HG02981 (cell line): ENCODE results near the gene KCNC1.

Source experiments
- ATAC-seq: cut with Tn5 transposase; IDR thresholded peaks from one replicate; pipeline ENCODE4 v1.9.1; 2021; ENCODE audit warnings: mild to moderate bottlenecking, moderate library complexity; ENCODE audit not compliant: unreplicated experiment

KCNC1 gene

DNA sequence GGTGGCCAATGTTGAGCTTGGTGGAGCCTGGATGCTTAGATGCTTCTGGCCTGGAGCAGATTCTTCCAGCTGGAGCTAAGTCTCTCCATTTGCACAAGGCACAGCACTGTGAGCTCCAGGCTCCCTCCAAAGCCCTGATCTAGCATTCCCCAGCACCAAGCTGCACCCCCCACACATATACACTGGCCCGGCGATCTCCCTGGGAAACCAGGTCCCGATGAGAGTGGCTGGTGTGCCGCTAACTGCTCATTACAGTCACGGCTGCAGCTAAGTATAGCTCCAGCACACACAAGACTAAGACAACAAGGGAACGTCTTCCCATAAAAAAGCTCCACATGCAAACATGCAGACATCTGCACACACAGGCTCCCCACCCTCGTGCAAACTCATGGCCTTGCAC lies 17.6 kb downstream of the KCNC1 start:
- no peak for ATAC-seq

DNA sequence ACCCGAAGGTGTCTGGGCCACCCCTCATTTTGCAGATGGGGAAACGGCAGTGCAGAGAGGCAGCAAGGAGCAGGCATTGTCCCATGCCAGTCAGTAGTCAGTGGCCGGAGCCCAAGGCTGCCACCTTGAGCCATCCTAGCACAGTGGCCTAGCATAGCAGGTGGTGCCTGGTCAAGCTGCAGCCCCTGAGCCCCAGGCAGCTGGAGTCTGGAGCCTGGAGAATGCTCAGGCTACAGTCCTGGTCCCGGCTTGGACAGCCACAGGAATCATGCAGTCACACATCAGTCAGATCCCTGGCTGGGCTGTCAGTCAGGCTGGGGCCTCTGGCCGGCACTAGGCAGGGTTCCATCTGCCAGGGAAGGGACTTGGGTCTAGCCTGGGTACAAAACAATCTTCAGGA lies 18.6 kb downstream of the KCNC1 start:
- no peak for ATAC-seq

- ATAC-seq = no peak
Observed at GRCh38 chr11:17753641-17754040, 19.1 kb downstream of the KCNC1 start.

DNA sequence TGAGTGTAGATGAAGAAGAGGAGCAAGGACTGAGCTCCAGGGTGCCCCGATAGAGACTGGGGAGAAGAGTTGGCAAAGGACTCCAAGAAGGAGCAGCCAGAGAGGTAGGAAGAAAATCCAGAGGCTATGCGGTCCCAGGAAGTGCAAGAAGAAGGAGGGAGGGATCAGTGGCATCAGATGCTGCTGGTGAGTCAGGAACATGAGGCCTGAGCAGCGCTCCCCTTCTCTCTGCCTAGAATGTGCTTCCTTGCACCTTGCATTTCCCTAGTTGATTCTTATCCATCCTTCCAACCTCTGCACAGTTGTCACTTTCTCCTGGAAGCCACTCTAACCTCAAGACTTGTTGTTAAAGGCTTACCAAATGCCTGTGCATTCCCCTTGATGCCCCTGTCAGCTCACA lies 21.3 kb downstream of the KCNC1 start:
- no peak for ATAC-seq

DNA sequence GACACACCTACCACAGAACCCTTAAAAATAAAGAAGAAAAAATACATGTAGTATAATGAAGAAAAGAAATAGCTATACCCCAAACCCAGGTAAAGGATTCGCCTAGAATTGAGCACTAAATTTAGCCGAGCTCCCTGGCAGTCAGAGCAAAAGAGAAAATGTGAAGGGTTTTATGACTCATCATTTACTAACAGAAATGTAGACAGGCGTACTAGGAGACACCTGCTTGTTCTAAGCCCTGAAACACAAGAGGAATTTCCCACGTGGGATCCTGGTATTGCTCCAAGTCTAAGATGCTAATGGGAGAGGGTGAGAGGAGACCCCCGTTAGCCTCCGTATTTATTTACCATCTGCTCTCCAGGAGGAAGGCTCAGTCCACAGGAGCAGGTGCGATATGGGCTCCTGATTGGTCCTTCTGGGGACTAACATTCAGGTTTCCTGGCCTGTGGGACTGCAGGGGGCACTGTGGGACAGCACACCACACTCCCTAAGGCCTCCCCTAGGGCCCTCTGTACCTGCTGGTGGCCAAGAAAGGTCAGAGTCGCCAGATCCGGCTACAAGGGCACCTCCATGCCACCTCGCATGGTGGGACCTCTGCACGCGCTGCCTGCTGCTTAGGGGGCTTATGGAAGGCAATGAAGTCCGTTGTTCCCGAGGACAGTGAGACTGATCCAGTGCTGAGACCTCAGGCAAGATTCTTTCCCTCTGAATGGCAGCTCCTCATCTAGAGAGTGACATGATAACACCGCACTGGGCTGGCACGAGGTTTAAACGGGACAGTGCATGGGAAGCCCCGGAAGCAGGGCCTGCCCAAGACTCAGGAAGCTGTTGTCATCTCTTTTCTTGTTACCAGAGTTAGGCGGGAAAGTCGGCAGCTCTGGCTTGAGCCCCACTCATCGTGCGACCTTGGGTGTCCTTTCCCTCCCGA lies 25.8 kb downstream of the KCNC1 start:
- peak; percentile 70 for ATAC-seq

GRCh38 chr11:17762309-17762974 lies 27.9 kb downstream of the KCNC1 start:
- ATAC-seq = peak; percentile 53

- ATAC-seq = no peak
Observed at GRCh38 chr11:17763244-17763643, 28.7 kb downstream of the KCNC1 start.

DNA sequence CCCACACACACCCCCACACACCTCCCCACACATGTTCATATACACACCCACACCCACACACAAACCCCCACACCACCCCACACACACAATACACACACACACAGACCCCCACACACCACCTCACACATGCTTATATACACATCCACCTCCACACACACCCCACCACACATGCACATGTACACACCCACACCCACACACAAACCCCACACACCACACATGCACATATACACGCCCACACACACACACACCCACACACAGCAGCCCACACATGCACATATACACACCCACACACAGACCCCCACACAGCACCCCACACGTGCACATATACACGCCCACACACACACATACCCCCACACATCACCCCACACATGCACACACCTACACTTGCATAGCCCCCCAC lies 29.1 kb downstream of the KCNC1 start:
- ATAC-seq = no peak

DNA sequence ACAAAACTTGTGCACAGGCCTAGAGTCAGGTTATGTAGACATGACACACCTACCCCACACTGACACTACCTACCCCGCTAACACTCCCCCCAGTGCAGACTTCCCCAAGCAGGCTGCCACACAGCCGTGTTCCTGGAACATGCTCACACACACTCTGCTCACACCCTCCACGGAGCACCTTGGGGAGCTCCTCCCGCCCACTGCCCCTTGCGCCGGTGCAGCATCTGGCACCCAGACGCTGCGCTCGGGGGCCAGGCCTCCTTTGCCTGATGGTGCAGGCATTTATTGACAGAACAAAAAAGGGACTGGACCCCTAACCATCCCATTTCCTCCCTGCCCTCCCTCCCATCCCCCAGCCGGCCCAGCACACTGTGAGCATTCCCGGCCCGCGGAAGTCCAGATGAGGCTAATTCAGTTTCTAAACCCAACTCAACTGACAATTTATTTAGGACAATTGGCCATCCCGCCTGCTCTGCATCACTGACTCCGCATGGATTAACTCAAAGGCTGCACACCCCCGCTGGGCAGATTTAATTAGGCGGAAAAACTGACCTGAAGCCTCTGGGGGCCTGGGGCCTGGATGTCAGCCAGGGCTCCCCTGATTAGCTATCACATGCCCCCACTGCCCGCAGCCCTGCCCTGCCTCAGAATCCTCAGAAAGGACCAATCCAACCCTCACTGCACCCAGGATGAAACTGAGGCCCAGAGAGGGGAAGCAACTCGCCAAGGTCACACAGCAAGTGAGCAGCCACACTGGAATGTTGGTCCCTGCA lies 30.1 kb downstream of the KCNC1 start:
- no peak for ATAC-seq

DNA sequence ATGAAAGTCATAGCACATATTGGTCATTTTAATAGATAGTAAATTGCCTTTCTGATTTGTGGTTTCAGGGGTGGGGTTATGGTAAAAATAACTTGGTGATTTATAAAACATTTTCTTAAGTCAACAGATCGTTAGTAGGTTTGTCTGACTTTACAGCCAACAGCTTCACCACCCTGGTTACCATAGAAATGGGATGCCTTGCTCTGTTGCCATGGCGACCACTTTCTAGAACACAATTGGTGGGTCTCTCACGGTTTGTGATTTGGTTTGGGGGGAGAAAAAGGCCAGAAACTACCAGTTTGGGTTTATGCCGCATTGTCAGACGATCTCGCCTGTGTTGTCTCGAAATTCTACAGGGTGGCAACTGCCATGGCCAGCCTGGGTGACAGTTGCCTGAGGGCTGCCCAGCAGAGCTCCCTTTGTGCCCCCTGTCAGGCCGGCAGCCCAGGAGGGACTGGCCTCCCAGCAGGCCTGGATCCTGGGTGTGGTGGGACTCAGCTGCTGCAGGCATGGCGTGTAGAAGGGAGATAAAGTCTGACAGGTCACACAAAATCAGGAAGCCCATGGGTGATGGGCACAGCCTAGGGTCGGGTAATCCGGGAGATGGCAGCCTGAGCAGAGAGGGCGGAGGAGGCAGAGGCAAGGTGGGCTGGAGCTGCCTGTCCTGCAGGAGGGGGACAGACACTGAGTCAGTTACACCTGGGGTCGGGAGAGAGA lies 30.9 kb downstream of the KCNC1 start:
- no peak for ATAC-seq

- ATAC-seq = no peak
Observed at GRCh38 chr11:17766073-17766359, 31.4 kb downstream of the KCNC1 start.

- no peak for ATAC-seq
Observed at GRCh38 chr11:17766590-17766989, 32.0 kb downstream of the KCNC1 start.

DNA sequence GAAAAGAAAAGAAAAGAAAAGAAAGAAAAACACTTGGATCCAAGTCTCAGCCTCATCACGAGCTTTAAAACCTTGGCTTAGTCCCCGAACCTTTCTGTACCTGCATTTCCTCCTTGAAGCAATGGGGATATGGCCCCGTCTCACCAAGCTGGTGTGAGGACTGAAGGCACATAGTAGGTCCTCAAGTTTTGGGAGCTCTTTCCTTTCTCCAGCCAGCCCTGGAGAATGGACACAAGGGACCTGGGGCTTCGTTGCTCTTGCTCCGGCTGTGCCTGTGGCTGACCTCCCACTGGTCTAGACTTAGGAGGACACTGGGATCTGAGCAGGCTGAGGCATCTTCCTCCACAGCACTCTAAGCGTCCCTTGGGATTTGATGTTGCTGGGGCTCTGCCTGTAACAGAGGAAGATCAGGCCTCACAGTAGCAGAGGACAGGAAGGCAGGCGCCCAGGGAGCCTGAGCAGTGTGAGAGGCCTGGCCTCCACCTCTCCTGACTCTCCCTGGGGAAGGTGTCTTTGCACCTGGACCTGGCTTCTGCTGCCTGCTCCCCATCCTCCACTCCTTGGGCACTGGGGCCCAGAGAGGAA lies 32.8 kb downstream of the KCNC1 start:
- ATAC-seq = no peak

DNA sequence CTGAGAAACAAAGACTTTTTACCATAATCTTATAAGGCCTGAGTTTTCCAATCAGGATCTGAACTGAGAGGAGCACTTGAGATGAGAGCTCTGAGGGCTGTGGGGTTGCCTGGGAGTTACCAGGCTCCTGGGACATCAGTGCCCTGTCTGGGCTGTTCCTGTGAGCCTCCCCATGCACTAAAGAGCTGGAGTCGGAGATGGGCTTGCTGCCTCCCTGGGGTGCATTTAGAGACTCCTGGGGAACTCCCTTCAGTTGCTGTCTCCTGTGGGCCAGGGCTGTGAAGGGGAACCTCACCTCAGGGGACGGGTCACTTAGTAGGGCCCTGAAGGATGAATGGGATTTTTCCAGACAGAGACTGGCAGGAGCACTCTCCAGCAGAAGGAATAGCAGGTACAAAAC lies 33.3 kb downstream of the KCNC1 start:
- no peak for ATAC-seq

- ATAC-seq = no peak
Observed at GRCh38 chr11:17768547-17768946, 34.0 kb downstream of the KCNC1 start.

GRCh38 chr11:17769218-17769617 lies 34.6 kb downstream of the KCNC1 start:
- no peak for ATAC-seq

DNA sequence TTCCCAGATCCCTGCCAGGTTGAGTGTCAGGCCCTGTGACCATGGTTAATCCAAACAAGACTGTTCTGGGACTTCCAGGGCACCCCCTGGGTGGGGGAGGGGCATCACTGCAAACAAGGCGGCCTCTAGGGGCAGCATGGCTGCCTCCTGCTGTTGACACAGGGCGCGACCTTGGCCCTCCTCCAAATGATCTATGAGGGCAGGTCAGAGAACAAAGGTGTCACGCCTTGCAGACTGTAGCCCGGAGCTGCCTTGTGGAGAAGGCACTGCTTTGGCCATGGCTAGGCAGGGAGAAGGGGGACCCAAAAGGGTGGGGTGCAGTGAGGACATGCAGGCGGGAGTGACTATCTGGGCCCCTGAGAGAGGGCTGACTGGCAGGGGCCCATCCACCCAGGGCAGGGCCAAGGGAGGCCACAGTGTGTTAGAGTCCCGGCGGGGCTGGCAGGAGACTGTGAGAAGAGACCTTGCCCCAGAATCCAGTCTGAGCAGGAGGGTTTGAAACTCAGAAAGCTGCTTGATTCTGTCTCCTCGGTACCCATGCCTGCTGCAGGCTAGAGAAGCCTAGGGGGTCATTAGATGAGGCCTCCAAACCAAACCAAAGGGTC lies 35.6 kb downstream of the KCNC1 start:
- no peak for ATAC-seq

- no peak for ATAC-seq
Observed at GRCh38 chr11:17770917-17771316, 36.3 kb downstream of the KCNC1 start.

DNA sequence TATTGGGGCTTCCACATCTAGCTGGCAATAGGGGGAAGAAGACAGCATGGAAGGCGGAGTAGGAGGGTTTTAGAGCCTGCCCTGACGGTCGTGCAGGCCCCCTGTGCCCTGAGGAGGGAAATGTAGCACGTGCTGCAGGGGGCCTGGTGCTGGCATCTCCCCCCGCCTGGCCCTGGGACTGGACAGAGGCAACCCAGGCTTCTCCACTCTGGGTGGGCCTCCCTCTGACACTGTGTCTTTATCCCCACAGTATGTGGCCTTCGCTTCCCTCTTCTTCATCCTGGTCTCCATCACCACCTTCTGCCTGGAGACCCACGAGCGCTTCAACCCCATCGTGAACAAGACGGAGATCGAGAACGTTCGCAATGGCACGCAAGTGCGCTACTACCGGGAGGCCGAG lies 36.8 kb downstream of the KCNC1 start:
- ATAC-seq = no peak

DNA sequence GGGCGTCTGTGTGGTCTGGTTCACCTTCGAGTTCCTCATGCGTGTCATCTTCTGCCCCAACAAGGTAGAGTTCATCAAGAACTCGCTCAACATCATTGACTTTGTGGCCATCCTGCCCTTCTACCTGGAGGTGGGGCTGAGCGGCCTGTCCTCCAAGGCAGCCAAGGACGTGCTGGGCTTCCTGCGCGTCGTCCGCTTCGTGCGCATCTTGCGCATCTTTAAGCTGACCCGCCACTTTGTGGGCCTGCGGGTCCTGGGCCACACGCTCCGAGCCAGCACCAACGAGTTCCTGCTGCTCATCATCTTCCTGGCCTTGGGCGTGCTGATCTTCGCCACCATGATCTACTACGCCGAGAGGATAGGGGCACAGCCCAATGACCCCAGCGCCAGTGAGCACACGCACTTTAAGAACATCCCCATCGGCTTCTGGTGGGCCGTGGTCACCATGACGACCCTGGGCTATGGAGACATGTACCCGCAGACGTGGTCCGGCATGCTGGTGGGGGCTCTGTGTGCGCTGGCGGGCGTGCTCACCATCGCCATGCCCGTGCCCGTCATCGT lies 37.3 kb downstream of the KCNC1 start:
- ATAC-seq = no peak
